ENCODE results near the gene RXFP2.

RXFP2 gene

GRCh38 chr13:31767175-31767900, 28.0 kb downstream of the RXFP2 start:
- no peak for DNase-seq (ENCODE audit: low spot score)

GRCh38 chr13:31768351-31768750, 29.0 kb downstream of the RXFP2 start:
- DNase-seq (ENCODE audit: low spot score): no peak

GRCh38 chr13:31769575-31769974, 30.2 kb downstream of the RXFP2 start:
- no peak for DNase-seq (ENCODE audit: low spot score)

DNA sequence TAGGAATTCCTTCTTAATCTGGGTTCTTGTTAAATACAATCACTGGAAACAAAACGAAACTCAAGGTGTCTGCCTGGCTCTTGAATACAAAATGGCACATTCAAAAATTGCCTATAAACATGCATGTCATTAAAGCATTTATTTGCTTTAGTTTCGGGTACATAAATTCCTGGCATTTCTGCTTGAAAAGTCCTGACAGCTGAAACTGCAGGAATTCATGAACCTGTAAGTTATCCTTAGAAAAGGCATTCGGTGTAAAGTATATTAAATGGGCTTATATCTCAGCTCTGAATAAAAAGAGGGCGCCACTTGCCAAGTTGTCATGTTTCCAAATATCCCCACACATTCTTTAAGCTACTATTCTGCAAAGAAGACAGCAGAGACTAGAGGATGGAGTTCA, 32.9 kb downstream of the RXFP2 start:
- no peak for DNase-seq (ENCODE audit: low spot score)

GRCh38 chr13:31773538-31773937, 34.2 kb downstream of the RXFP2 start:
- peak; percentile 54 for DNase-seq (ENCODE audit: low spot score)

GRCh38 chr13:31774186-31774750, 34.9 kb downstream of the RXFP2 start:
- no peak for DNase-seq (ENCODE audit: low spot score)

DNA sequence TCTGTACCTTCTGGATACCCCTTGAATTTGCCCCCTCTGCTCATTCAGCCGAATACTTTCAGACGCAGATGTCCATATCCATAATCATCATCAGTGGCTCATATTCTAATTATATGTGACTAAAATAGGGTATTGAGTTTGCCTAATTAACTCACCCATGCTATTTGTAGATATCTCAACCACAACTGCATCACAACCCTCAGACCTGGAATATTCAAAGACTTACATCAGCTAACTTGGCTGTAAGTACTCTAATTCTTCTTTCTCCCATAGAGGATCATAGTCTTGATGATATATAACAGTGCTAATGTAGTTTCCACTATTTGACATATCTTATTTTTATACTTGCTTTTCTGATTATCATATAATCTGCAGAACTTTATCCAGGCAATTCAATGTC, 35.8 kb downstream of the RXFP2 start:
- DNase-seq (ENCODE audit: low spot score): no peak

GRCh38 chr13:31775686-31776085, 36.4 kb downstream of the RXFP2 start:
- DNase-seq (ENCODE audit: low spot score): no peak

GRCh38 chr13:31781064-31781463, 41.7 kb downstream of the RXFP2 start:
- no peak for DNase-seq (ENCODE audit: low spot score)

DNA sequence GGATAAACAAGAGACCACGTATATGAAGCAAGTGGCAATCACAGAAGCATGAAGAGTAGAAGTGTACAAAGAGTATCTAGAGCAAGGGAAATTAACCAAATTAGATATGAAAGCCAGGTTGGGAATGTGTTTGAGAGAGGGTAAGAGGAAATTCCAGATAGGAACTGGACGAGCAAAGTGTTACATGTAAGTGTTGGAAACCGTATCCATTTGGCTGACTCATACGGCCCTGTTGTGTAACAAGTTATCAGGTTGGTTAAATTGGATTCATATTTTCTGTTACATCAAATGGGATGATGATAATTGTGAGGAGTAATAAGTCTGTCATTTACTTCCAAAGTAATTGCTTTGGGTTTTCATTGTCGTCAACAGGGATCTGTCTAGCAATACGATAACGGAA, 46.7 kb downstream of the RXFP2 start:
- DNase-seq (ENCODE audit: low spot score): no peak

DNA sequence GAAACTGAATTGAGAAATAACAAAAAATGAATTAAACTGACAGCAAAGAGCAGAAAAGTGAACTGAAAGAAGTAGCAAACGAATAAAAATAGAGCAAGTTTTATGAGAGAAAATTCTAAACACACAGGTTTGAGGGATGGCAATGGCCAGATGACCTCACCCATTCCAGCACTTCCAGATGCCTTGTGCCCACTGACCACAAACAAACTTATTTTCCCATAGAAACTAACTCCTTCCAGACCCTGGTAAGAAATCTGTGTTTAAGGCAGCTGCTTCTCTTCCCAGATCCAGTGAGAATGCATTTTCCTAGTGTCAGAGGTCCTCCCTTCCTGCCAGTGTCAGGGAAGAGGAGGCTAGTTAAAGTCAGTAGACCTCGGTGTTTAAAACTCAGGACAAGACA, 51.7 kb downstream of the RXFP2 start:
- no peak for DNase-seq (ENCODE audit: low spot score)

DNA sequence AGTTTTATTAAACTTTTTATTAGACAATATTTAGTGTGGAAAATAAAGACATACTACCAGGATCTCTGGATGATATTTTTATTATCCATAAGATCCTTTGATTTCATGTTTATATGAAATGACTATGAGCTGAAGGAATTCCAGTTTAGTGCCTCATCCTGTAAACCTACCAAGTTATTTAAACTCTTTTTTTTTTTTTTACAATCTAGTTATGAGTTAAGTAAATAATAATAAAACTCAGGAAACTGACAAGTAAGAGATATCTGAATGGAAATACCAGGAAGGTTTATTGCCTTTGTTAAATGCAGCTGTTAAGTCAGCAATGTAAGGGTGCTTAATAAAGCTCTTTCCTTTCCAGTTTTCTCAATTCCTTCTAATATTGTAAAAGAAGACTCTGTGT, 53.9 kb downstream of the RXFP2 start:
- DNase-seq (ENCODE audit: low spot score): no peak

GRCh38 chr13:31794452-31794851, 55.1 kb downstream of the RXFP2 start:
- DNase-seq (ENCODE audit: low spot score): no peak

GRCh38 chr13:31797154-31797775, 57.9 kb downstream of the RXFP2 start:
- peak; percentile 35 for DNase-seq (ENCODE audit: low spot score)

DNA sequence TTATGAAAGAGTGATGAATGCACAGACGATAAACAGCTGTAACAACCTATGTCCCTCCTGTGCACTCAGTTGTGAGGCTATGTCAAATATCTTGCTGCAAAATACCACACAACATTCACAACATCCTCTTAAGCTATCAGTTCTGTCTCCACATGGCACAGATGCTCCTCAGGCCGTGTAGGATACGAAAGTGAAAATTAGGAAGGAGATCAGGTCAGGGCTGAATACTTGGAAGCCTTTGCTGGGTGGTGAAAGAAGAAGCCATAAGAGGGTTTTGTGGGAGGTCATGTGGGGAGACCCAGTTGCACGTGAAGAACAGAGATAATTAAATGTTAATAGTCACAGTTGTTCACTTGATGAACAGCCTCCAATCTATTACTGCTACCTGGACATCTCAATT, 58.9 kb downstream of the RXFP2 start:
- DNase-seq (ENCODE audit: low spot score): no peak

GRCh38 chr13:31801088-31801487, 61.8 kb downstream of the RXFP2 start:
- DNase-seq (ENCODE audit: low spot score): no peak

DNA sequence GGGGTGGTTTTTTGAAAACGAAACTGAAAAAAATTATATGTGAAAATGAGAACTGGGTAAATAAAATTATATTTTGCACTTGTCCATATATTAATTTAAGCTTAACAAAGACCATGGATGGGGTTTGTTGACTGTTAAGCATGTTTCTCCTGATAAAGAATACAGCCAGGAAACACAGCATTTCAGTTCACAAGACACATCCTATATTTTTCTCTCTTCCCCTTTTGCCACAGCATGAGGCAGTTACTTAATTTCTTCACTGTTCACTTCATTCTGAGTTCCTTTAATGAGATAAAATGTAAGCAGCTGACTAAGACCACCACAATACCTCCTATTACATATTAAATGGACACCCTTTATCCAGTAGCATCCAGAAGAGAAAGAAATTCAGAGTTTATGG, 64.0 kb downstream of the RXFP2 start:
- no peak for DNase-seq (ENCODE audit: low spot score)

DNA sequence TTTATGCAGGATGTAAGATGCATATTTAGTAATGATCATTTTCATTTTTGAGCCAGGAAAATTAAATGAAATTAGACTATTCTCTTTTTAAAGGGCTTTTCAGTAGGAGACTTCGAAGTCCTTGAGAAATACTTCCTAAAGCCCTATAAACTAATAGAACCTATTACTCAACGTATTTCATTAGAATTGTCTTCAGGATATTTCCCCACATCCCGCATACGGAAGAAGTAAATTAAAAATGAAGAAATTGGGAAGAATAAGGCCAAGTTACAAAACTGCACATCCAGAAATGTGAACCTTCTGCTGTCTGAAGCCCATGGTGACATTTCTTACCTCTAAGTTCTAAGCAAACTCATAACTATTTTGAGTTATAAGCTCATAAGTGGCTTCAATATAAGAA, 66.5 kb downstream of the RXFP2 start:
- DNase-seq (ENCODE audit: low spot score): no peak

- no peak for DNase-seq (ENCODE audit: low spot score)
These were observed 67.8 kb downstream of the RXFP2 start for GRCh38 chr13:31807090-31807541.

DNA sequence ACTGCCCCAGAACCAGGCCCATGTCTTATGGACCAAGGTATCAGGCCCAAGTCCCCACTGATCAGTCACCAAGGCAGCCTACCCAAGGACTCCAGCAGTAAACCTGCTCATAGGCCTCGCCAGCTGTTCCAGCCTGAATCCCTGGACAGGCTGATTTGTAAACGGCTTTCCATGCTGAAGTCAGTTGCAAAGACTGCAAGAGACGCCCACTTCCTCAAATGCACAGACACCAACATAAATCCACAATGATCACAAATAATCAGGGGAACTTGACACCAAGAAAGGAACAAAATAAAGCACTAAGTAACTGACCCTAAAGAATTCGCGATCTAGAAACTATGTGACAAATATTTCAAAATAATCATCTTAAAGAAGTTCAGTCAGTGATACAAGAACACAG, 75.2 kb downstream of the RXFP2 start:
- no peak for DNase-seq (ENCODE audit: low spot score)

- no peak for DNase-seq (ENCODE audit: low spot score)
These were observed 76.2 kb downstream of the RXFP2 start for GRCh38 chr13:31815361-31816144.

- peak; percentile 49 for DNase-seq (ENCODE audit: low spot score)
These were observed 78.9 kb downstream of the RXFP2 start for GRCh38 chr13:31818236-31818635.

Data from kidney capillary endothelial cell (primary cell).